HepG2 (cell line): ENCODE data around the gene OR2V2. TPM values are rescaled to one million over a fixed set of nuclear protein-coding genes. Genes with fewer than 3 reads are reported as not detected.
A peak's percentile ranks its signal among the peaks of the same experiment; 100 is the strongest.

Experiments
- AKNA ChIP-seq: sonication (generic); formaldehyde crosslinking; IDR thresholded peaks from 2 replicates; pipeline ENCODE4 v1.4.0; 2020; ENCODE audit warnings: missing genetic modification reagents, borderline replicate concordance
- BHLHE40 ChIP-seq: IDR thresholded peaks from 2 replicates; pipeline ENCODE4 v1.6.1; 2011; ENCODE audit warnings: low read length, improper control_type of control experiment
- EP300 ChIP-seq, 3 experiments: sonication (generic) in 1 of 3; formaldehyde crosslinking in 1 of 3; IDR thresholded peaks; 2 replicates each; pipeline versions ENCODE4 v1.5.1 to v1.6.1; 2011 to 2020; ENCODE audit warnings: low read depth in 2 of 3, low read length in 2 of 3, borderline replicate concordance in 1 of 3, improper control_type of control experiment in 1 of 3, mild to moderate bottlenecking in 1 of 3, missing genetic modification reagents in 1 of 3, moderate library complexity in 1 of 3
- FLYWCH1 ChIP-seq: sonication (generic); formaldehyde crosslinking; IDR thresholded peaks from 2 replicates; pipeline ENCODE4 v1.8.1; 2023; ENCODE audit warnings: mild to moderate bottlenecking, missing genetic modification reagents
- GRHL1 ChIP-seq: sonication (generic); formaldehyde crosslinking; conservative IDR thresholded peaks from 2 replicates; pipeline ENCODE4 v1.8.0; 2022; ENCODE audit warnings: missing genetic modification reagents
- JDP2 ChIP-seq: sonication (generic); formaldehyde crosslinking; IDR thresholded peaks from 2 replicates; pipeline ENCODE4 v1.8.1; 2022; ENCODE audit warnings: missing genetic modification reagents, borderline replicate concordance
- KLF11 ChIP-seq: IDR thresholded peaks from 2 replicates; pipeline ENCODE4 v1.6.1; 2016; ENCODE audit warnings: missing compliant biosample characterization
- MEIS2 ChIP-seq: sonication (generic); formaldehyde crosslinking; IDR thresholded peaks from 2 replicates; pipeline ENCODE4 v1.9.0; 2021; ENCODE audit warnings: mild to moderate bottlenecking, missing genetic modification reagents
- SATB2 ChIP-seq: sonication (generic); formaldehyde crosslinking; IDR thresholded peaks from 2 replicates; pipeline ENCODE4 v1.5.0; 2020; ENCODE audit warnings: missing genetic modification reagents
- SOX5 ChIP-seq: IDR thresholded peaks from 2 replicates; pipeline ENCODE4 v1.6.1; 2016; ENCODE audit warnings: borderline replicate concordance
- SP1 ChIP-seq, 2 experiments: fragments of 450-650 bp in 1 of 2; sonication (generic) in 1 of 2; formaldehyde crosslinking in 1 of 2; IDR thresholded peaks; 2 replicates each; pipeline versions ENCODE4 v1.4.0 to v1.6.1; 2016 to 2020; ENCODE audit warnings: missing genetic modification reagents in 1 of 2
- TBL1XR1 ChIP-seq: fragments of 150-350 bp; IDR thresholded peaks from 2 replicates; pipeline ENCODE4 v1.6.1; 2014; ENCODE audit warnings: borderline replicate concordance, low read length; ENCODE audit not compliant: partially characterized antibody
- TFE3 ChIP-seq: IDR thresholded peaks from 2 replicates; pipeline ENCODE4 v1.6.1; 2016
- ZNF788 ChIP-seq: sonication (generic); formaldehyde crosslinking; IDR thresholded peaks from 2 replicates; pipeline ENCODE4 v1.5.0; 2020; ENCODE audit warnings: mild to moderate bottlenecking, missing genetic modification reagents, borderline replicate concordance
- polyA plus RNA-seq, 8 experiments: library from polyadenylated mRNA; depleted of rRNA in 3 of 8; stranded (reverse) in 7 of 8; unstranded in 1 of 8; fragments of >200 nt; fragmentation: Illumina TruSeq in 4 of 8; extraction: Trizol in 4 of 8; gene quantifications; 2 replicates each; pipeline versions ENCODE4 v1.2.1 to v1.2.3, GENCODE V29; 2011 to 2016; ENCODE audit warnings: low read depth in 4 of 8, missing spikeins in 1 of 8, mixed read lengths in 1 of 8; ENCODE audit not compliant: insufficient read depth in 1 of 8
- total RNA-seq, 5 experiments: library from RNA; depleted of rRNA; stranded (reverse); fragments of >200 nt; fragmentation: Illumina TruSeq; extraction: Trizol; gene quantifications; 2 replicates each; pipeline ENCODE4 v1.2.3, GENCODE V29; 2016; ENCODE audit warnings: low read depth in 1 of 5
- TF ChIP-seq, protein P1 (sequence below), 2 experiments: sonication (generic) in 1 of 2; formaldehyde crosslinking in 1 of 2; IDR thresholded peaks; 2 replicates each; pipeline versions ENCODE4 v1.4.0 to v1.6.1; 2016 to 2020; ENCODE audit warnings: borderline replicate concordance in 1 of 2, low read depth in 1 of 2, mild to moderate bottlenecking in 1 of 2, missing genetic modification reagents in 1 of 2

OR2V2 gene
- total and polyA plus RNA-seq, 2 of the 13 experiments (the other 11 are each of a cell fraction or from before 2014, with no cell fraction given): not detected

DNA sequence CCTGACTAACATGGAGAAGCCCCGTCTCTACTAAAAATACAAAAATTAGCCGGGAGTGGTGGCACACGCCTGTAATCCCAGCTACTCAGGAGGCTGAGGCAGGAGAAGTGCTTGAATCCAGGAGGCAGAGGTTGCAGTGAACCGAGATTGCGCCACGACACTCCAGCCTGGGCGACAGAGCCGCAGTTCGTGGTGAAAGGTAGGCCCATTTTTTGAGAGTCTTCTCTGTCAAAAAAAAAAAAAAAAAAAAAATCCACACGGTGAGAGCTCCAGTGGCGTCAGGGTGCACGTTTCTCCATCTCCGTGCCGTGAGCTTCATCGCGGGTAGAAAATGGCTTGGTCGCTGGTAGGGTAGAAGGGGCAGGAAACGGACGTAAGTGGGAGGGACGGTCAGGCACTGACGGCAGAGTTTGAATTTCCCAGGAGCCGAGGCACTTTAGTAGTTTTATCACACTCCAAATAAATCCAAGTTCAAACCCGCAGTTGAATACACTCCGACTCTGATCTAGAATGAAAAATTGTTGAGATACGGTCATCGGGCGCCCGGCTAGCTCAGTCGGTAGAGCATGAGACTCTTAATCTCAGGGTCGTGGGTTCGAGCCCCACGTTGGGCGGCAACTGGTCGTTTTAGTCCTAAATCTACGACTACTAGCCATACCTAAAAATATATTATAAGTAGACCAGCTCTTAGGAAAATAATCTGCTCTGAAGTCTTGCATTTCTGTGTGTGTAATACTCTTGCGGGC, 60.0 kb downstream of the OR2V2 start (continued):
- no peak for TF ChIP-seq SATB2
- TF ChIP-seq, protein P1, sequence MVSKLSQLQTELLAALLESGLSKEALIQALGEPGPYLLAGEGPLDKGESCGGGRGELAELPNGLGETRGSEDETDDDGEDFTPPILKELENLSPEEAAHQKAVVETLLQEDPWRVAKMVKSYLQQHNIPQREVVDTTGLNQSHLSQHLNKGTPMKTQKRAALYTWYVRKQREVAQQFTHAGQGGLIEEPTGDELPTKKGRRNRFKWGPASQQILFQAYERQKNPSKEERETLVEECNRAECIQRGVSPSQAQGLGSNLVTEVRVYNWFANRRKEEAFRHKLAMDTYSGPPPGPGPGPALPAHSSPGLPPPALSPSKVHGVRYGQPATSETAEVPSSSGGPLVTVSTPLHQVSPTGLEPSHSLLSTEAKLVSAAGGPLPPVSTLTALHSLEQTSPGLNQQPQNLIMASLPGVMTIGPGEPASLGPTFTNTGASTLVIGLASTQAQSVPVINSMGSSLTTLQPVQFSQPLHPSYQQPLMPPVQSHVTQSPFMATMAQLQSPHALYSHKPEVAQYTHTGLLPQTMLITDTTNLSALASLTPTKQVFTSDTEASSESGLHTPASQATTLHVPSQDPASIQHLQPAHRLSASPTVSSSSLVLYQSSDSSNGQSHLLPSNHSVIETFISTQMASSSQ (IDR thresholded peaks at IDR 0.05; ENCODE audit: low read depth): peak; percentile 50; the same call in 1 of the 2 replicates
- TF ChIP-seq, protein P1 (CRISPR knock-in tag; IDR thresholded peaks at IDR 0.05; ENCODE audit: borderline replicate concordance): no peak
- TF ChIP-seq GRHL1: no peak
- TF ChIP-seq JDP2 (CRISPR knock-in tag): no peak
- TF ChIP-seq ZNF788: no peak
- TF ChIP-seq SP1 (IDR thresholded peaks at IDR 0.05): no peak
- peak; percentile 41; the same call in 1 of the 2 replicates for TF ChIP-seq SP1 (CRISPR knock-in tag; IDR thresholded peaks at IDR 0.05)
- TF ChIP-seq TBL1XR1: no peak
- TF ChIP-seq TFE3 (CRISPR knock-in tag): 0 out of 2 replicates have a peak, but pooled peaks have one; percentile 19
- no peak for TF ChIP-seq MEIS2 (CRISPR knock-in tag)
- TF ChIP-seq FLYWCH1 (CRISPR knock-in tag): no peak
- TF ChIP-seq SOX5: peak; percentile 43; the same call in 1 of the 2 replicates
- TF ChIP-seq KLF11: no peak
- no peak for TF ChIP-seq EP300 (IDR thresholded peaks at IDR 0.05; ENCODE audit: low read depth in 2 of 2, low read length in 2 of 2)
- TF ChIP-seq EP300 (CRISPR knock-in tag; IDR thresholded peaks at IDR 0.05; ENCODE audit: borderline replicate concordance): no peak
- no peak for TF ChIP-seq BHLHE40
- no peak for TF ChIP-seq AKNA (CRISPR knock-in tag)
